BJ (cell line): ENCODE data around the gene OBSL1. TPM values are rescaled to one million over a fixed set of nuclear protein-coding genes. Genes with fewer than 3 reads are reported as not detected.

Experiments used
- CTCF ChIA-PET: fragments of 350-600 bp; formaldehyde crosslinking; extraction: SDS; loops from one replicate; lab custom pipeline; 2021; ENCODE audit warnings: antibody characterized with exemption, inconsistent platforms; lab: Yijun Ruan, JAX
- POLR2A ChIA-PET: fragments of 300-600 bp; sonication (Branson Sonifier 250); formaldehyde crosslinking; extraction: SDS; loops from one replicate; lab custom pipeline; 2021; ENCODE audit warnings: antibody characterized with exemption; lab: Charles Lee
- DNase-seq: peaks from one replicate; pipeline ENCODE4 v3.0.0-alpha.2; 2011; ENCODE audit warnings: low read depth
- H3K27me3 ChIP-seq: 2 replicates; pipeline ENCODE4 v1.6.0; 2011; ENCODE audit warnings: low read length; ENCODE audit not compliant: control insufficient read depth, insufficient read depth
- H3K36me3 ChIP-seq: 2 replicates; pipeline ENCODE4 v1.5.1; 2011; ENCODE audit warnings: low read length; ENCODE audit not compliant: control insufficient read depth, insufficient read depth
- H3K4me3 ChIP-seq: 2 replicates; pipeline ENCODE4 v1.5.1; 2011; ENCODE audit warnings: low read depth, mild to moderate bottlenecking, control low read depth, low read length
- CTCF ChIP-seq: IDR thresholded peaks from 2 replicates; pipeline ENCODE4 v1.5.1; 2011; ENCODE audit warnings: low read depth, mild to moderate bottlenecking, control low read depth, inconsistent platforms, low read length, moderate library complexity; ENCODE audit not compliant: insufficient read depth
- polyA plus RNA-seq: library from polyadenylated mRNA; depleted of rRNA; stranded (reverse); fragments of >200 nt; gene quantifications from 2 replicates; pipeline ENCODE4 v1.2.3, GENCODE V29; 2011

Gene OBSL1
- polyA plus RNA-seq, 1 experiment: 75.9 TPM

GRCh38 chr2:219538956-219539788 lies 32.2 kb downstream of the OBSL1 start:
- peaks cover 28% of the 10 kb centered on the region for H3K36me3 ChIP-seq
- no peak for DNase-seq
- H3K27me3 ChIP-seq: no peaks in the 10 kb centered on the region
- H3K4me3 ChIP-seq: no peak overlapping the region
- TF ChIP-seq CTCF: no peak
- POLR2A ChIA-PET: no interaction called here
- CTCF ChIA-PET: interaction anchor here (0.7 to 35.2 kb wide), 8 partner anchors 12 to 151 kb away, joined by 3 to 872 read pairs (median 10); partner anchors contain the start of genes ASIC4 and GMPPA

GRCh38 chr2:219538504-219538951 lies 32.8 kb downstream of the OBSL1 start:
- Histone ChIP-seq H3K4me3 (no peak overlapping the region), H3K27me3 (no peaks in the 10 kb centered on the region), H3K36me3 (peaks cover 28% of the 10 kb centered on the region)
- TF ChIP-seq CTCF: no peak
- no peak for DNase-seq
- ChIA-PET POLR2A (no interaction called here), CTCF (interaction anchor here (1.1 to 35.2 kb wide), 6 partner anchors 28 to 151 kb away, joined by 3 to 872 read pairs (median 10); partner anchors contain the start of genes ASIC4 and GMPPA)

DNA sequence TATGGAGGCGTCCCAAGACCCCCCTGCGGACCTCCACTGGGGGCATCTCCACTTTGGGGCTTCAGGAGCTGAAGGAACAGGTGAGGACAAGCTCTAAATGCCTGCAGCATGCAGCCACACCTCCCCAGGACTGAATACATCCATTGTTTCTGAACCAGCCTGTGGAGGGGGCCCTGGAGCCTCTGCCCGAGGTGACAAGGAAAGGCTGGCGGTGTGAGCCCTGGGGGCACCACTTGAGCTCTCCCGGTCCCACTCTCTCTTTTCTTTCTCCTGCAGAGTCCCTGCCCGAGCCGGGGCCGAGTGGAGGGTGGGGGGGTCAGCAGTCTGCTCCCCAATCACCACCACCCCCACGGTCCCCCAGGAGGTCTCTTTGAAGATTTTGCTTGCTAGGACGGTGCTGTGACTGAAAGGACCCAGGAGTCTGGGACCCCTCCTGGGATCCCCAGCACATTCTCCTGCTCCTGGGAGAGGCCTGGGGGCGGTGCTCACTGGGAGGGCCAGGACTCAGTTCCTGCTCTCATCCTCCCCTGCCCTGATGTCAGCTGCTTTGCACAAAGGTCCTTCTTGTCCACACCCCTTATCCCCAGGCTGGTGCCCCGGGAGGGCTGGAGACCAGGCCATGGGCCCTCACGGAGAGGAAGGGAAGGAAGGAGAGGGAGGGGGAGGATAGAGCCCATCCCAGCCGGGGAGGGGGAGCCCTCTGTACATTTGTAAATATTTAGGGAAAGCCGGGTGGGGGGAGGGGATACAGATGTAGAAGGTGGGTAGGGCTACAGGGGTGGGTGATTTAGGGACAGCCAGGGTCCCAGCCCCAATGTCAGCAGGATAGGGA lies 33.5 kb downstream of the OBSL1 start:
- POLR2A ChIA-PET: no interaction called here
- Histone ChIP-seq H3K36me3 (peaks cover 28% of the 10 kb centered on the region), H3K27me3 (no peaks in the 10 kb centered on the region), H3K4me3 (no peak overlapping the region)
- no peak for DNase-seq
- no peak; the same call in 1 of the 2 replicates for TF ChIP-seq CTCF
- CTCF ChIA-PET: interaction anchor here (0.6 to 35.2 kb wide), 8 partner anchors 27 to 152 kb away, joined by 3 to 872 read pairs (median 7); partner anchors contain the start of genes ASIC4 and GMPPA

DNA sequence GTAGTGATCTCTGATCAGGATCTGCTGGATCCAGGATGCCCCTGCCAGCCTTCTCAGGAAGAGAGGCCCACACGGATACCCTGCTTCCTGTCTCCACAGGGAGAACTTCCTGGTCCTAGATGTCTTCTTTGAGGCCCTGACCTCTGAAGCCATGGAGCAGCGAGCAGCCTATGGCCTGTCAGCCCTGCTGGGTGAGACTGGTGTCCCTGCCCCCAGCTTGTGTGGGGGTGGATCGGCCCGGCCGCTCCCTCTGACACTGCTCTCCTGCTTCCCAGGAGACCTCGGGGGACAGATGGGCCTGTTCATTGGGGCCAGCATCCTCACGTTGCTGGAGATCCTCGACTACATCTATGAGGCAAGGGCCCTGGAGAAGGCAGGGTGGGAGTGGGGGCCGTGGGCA lies 34.4 kb downstream of the OBSL1 start:
- TF ChIP-seq CTCF: no peak
- ChIA-PET POLR2A (no interaction called here), CTCF (interaction anchor here (0.6 to 35.2 kb wide), 5 partner anchors 26 to 153 kb away, joined by 3 to 872 read pairs (median 10); partner anchors contain the start of genes ASIC4 and GMPPA)
- no peak overlapping the region for H3K4me3 ChIP-seq
- H3K36me3 ChIP-seq: peaks cover 28% of the 10 kb centered on the region
- 0 out of 2 replicates have a peak, but pooled peaks cover 2% of the 10 kb centered on the region for H3K27me3 ChIP-seq
- no peak for DNase-seq

DNA sequence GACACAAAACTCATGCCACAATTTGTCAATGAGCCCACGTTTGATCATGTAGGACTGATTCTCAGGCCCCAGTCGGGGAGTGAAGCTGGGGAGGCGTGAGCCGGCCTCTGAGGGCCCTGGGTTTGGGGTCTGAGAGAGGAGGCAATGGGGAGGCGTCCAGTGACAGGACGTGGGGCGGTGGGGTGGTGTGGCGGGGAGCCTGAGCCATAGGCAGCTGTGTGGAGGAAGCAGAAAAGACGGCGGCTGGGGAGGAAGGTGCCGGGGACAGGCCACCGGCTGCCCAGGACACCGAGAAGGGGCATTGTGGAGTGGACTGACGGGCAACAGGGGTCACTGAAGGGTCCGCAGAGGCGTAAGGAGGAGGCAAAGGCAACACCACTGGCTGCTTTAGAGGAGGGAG lies 34.9 kb downstream of the OBSL1 start:
- TF ChIP-seq CTCF: no peak
- Histone ChIP-seq H3K36me3 (peaks cover 24% of the 10 kb centered on the region), H3K27me3 (peaks cover 2% of the 10 kb centered on the region; the same call in 1 of the 2 replicates), H3K4me3 (no peak overlapping the region)
- ChIA-PET POLR2A (no interaction called here), CTCF (interaction anchor here (2.8 to 35.2 kb wide), 4 partner anchors 26 to 153 kb away, joined by 10 to 872 read pairs (median 10); partner anchors contain the start of genes ASIC4 and GMPPA)
- DNase-seq: no peak
